ENCODE data around the gene PDE11A.

- TF ChIP-seq CTCF (IDR thresholded peaks at IDR 0.05) (no peak), ZFX (IDR thresholded peaks at IDR 0.05; ENCODE audit: borderline replicate concordance) (no peak)
These were observed 46.9 kb downstream of the PDE11A start for GRCh38 chr2:178025551-178026185.
